Erythroblast (primary cell): Measurements from ENCODE around the gene FNDC4.
A peak's percentile ranks its signal among the peaks of the same experiment; 100 is the strongest.

Experiments used
- DNase-seq, 2 experiments: peaks; one replicate each; lab custom pipeline; 2025; lab: John Stamatoyannopoulos, UW
- GATA1 ChIP-seq: IDR thresholded peaks from 2 replicates; pipeline ENCODE4 v1.6.1; 2011; ENCODE audit warnings: low read depth, mild to moderate bottlenecking, control low read depth, low read length, moderate library complexity
- POLR2A ChIP-seq: IDR thresholded peaks from 2 replicates; pipeline ENCODE4 v1.6.1; 2011; ENCODE audit warnings: mild to moderate bottlenecking, low read length

Gene FNDC4

GRCh38 chr2:27464443-27464842, 30.6 kb downstream of the FNDC4 start:
- TF ChIP-seq GATA1 (no peak), POLR2A (no peak)
- no peak for DNase-seq

GRCh38 chr2:27461118-27461517, 33.9 kb downstream of the FNDC4 start:
- TF ChIP-seq POLR2A (no peak), GATA1 (no peak)
- peak; percentile 55 to 60 for DNase-seq

- TF ChIP-seq GATA1: no peak
- no peak for TF ChIP-seq POLR2A
- no peak for DNase-seq
Measured at GRCh38 chr2:27453968-27454367, 41.0 kb downstream of the FNDC4 start.

GRCh38 chr2:27451095-27451494, 43.9 kb downstream of the FNDC4 start:
- DNase-seq: no peak
- no peak for TF ChIP-seq POLR2A
- TF ChIP-seq GATA1: no peak

GRCh38 chr2:27448381-27448780, 46.6 kb downstream of the FNDC4 start:
- DNase-seq: no peak

GRCh38 chr2:27446057-27446456, 48.9 kb downstream of the FNDC4 start:
- no peak for TF ChIP-seq POLR2A
- no peak for DNase-seq

More at GRCh38 chr2:27448381-27448780, 46.6 kb downstream of the FNDC4 start:
- TF ChIP-seq GATA1 (no peak), POLR2A (no peak)

GRCh38 chr2:27445615-27446014, 49.4 kb downstream of the FNDC4 start:
- TF ChIP-seq GATA1 (no peak), POLR2A (no peak)
- DNase-seq: no peak

- TF ChIP-seq GATA1 (no peak), POLR2A (no peak)
- no peak for DNase-seq
Measured at GRCh38 chr2:27445155-27445554, 49.8 kb downstream of the FNDC4 start.

GRCh38 chr2:27442920-27443282, 52.1 kb downstream of the FNDC4 start:
- no peak for TF ChIP-seq POLR2A
- no peak for TF ChIP-seq GATA1
- DNase-seq: peak; percentile 51 to 60

GRCh38 chr2:27441958-27442919, 52.8 kb downstream of the FNDC4 start, which contains the start of gene KRTCAP3:
Gene KRTCAP3 (plus strand): TSS chr2:27442381. CDS start chr2:27442413, 32 bp downstream.
- TF ChIP-seq POLR2A (no peak), GATA1 (no peak)
- peak; percentile 55 to 66 for DNase-seq
